Measurements from ENCODE around the gene ANKIB1.

GRCh38 chr7:92437956-92438491 lies 192.2 kb downstream of the ANKIB1 start:
- TF ChIP-seq CTCF (IDR thresholded peaks at IDR 0.05; ENCODE audit: insufficient read depth, low read length), result no peak
- no peak for TF ChIP-seq REST (IDR thresholded peaks at IDR 0.05; ENCODE audit: insufficient replicate concordance, low read depth)
- no peak for TF ChIP-seq SPI1 (IDR thresholded peaks at IDR 0.05; ENCODE audit: borderline replicate concordance, low read depth)

All from HL-60 (cell line).